SU-DHL-6 (cell line): ENCODE results near the gene MAML2.

Experiments used
- H2AFZ ChIP-seq: fragments of 200-600 bp; sonication (generic); 2 replicates; pipeline ENCODE4 v1.6.1; 2014; ENCODE audit warnings: low read depth, mild to moderate bottlenecking, moderate library complexity, mixed read lengths, antibody characterized with exemption, low read length; ENCODE audit not compliant: severe bottlenecking
- H3F3A ChIP-seq: fragments of 200-600 bp; shearing (Covaris generic); 2 replicates; pipeline ENCODE4 v1.6.0; 2016; ENCODE audit warnings: antibody characterized with exemption, mild to moderate bottlenecking; ENCODE audit not compliant: insufficient read depth
- H3K27ac ChIP-seq: fragments of 200-600 bp; sonication (generic); 2 replicates; pipeline ENCODE4 v1.5.1; 2016; ENCODE audit warnings: low read depth, mild to moderate bottlenecking, low read length, moderate library complexity, mixed read lengths
- H3K27me3 ChIP-seq: fragments of 200-600 bp; sonication (generic), shearing (Covaris generic); 2 replicates; pipeline ENCODE4 v1.6.0; 2014; ENCODE audit warnings: mild to moderate bottlenecking, low read length
- H3K36me3 ChIP-seq: fragments of 200-600 bp; sonication (generic); 2 replicates; pipeline ENCODE4 v1.6.1; 2014; ENCODE audit warnings: mild to moderate bottlenecking, low read length, mixed read lengths
- H3K4me2 ChIP-seq: fragments of 300-600, 200-600 bp; shearing (Covaris generic), sonication (generic); 2 replicates; pipeline ENCODE4 v1.6.0; 2014; ENCODE audit warnings: low read length, low read depth, mild to moderate bottlenecking; ENCODE audit not compliant: poor library complexity, severe bottlenecking
- H3K4me3 ChIP-seq: fragments of 200-600 bp; sonication (generic); 2 replicates; pipeline ENCODE4 v1.5.1; 2014; ENCODE audit warnings: antibody characterized with exemption, low read length, mild to moderate bottlenecking, mixed read lengths; ENCODE audit not compliant: insufficient read depth, poor library complexity, severe bottlenecking
- H3K79me2 ChIP-seq: fragments of 200-600 bp; sonication (generic); 2 replicates; pipeline ENCODE4 v1.6.1; 2014; ENCODE audit warnings: mild to moderate bottlenecking, low read length, moderate library complexity; ENCODE audit not compliant: insufficient read depth
- H3K9ac ChIP-seq: fragments of 200-600 bp; sonication (generic); 2 replicates; pipeline ENCODE4 v1.7.0; 2014; ENCODE audit warnings: mild to moderate bottlenecking, low read length
- H3K9me2 ChIP-seq: fragments of 200-600 bp; sonication (generic); replicated peaks from 2 replicates; pipeline ENCODE4 v1.6.1; 2014; ENCODE audit warnings: low read length; ENCODE audit not compliant: insufficient read depth
- H3K9me3 ChIP-seq: fragments of 200-600 bp; sonication (generic); 2 replicates; pipeline ENCODE4 v1.6.1; 2014; ENCODE audit warnings: low read length, mixed read lengths; ENCODE audit not compliant: insufficient read depth
- H4K20me1 ChIP-seq: fragments of 200-600 bp; sonication (generic); 2 replicates; pipeline ENCODE4 v1.6.1; 2014; ENCODE audit warnings: low read depth, mild to moderate bottlenecking, antibody characterized with exemption, low read length, moderate library complexity, mixed read lengths
- CTCF ChIP-seq: fragments of 200-600 bp; sonication (generic); IDR thresholded peaks from one replicate; pipeline ENCODE4 v1.5.1; 2017; ENCODE audit warnings: antibody characterized with exemption, mild to moderate bottlenecking, low read length, moderate library complexity; ENCODE audit not compliant: insufficient read depth, poor library complexity, severe bottlenecking
- EZH2phosphoT487 ChIP-seq: fragments of 200-600 bp; sonication (generic), shearing (Covaris generic); conservative IDR thresholded peaks from 2 replicates; pipeline ENCODE4 v1.6.1; 2018; ENCODE audit warnings: mild to moderate bottlenecking, antibody characterized with exemption, low read length, moderate library complexity, mixed read lengths

MAML2 gene

GRCh38 chr11:96036863-96037262, 306.1 kb downstream of the MAML2 start:
- H4K20me1 ChIP-seq, result no peaks in the 10 kb centered on the region
- TF ChIP-seq EZH2phosphoT487 (no peak), CTCF (no peak)
- H3K27ac ChIP-seq, result no peak overlapping the region
- no peaks in the 10 kb centered on the region for H3F3A ChIP-seq
- no peak overlapping the region for H3K4me2 ChIP-seq
- no peaks in the 10 kb centered on the region for H3K9me3 ChIP-seq
- H3K27me3 ChIP-seq, result no peaks in the 10 kb centered on the region
- H3K36me3 ChIP-seq, result no peaks in the 10 kb centered on the region
- no peak overlapping the region for H2AFZ ChIP-seq
- H3K9ac ChIP-seq, result no peak overlapping the region
- H3K79me2 ChIP-seq, result no peaks in the 10 kb centered on the region
- H3K9me2 ChIP-seq, result no peaks in the 10 kb centered on the region
- no peak overlapping the region for H3K4me3 ChIP-seq

- H3K9me2 ChIP-seq, result no peaks in the 10 kb centered on the region
- H3K27ac ChIP-seq, result no peak overlapping the region
- TF ChIP-seq EZH2phosphoT487, result no peak
- no peak for TF ChIP-seq CTCF
- H3F3A ChIP-seq, result no peaks in the 10 kb centered on the region
- no peaks in the 10 kb centered on the region for H3K27me3 ChIP-seq
- H3K79me2 ChIP-seq, result no peaks in the 10 kb centered on the region
- H3K4me3 ChIP-seq, result no peak overlapping the region
- no peaks in the 10 kb centered on the region for H3K9me3 ChIP-seq
- no peak overlapping the region for H3K9ac ChIP-seq
- H3K4me2 ChIP-seq, result no peak overlapping the region
- no peaks in the 10 kb centered on the region for H3K36me3 ChIP-seq
- no peaks in the 10 kb centered on the region for H4K20me1 ChIP-seq
- H2AFZ ChIP-seq, result no peak overlapping the region
These were observed 307.3 kb downstream of the MAML2 start for GRCh38 chr11:96035740-96036078.

- Histone ChIP-seq H3K36me3 (no peaks in the 10 kb centered on the region), H3F3A (no peaks in the 10 kb centered on the region), H3K27me3 (no peaks in the 10 kb centered on the region), H3K9ac (no peak overlapping the region), H3K9me3 (no peaks in the 10 kb centered on the region), H3K9me2 (no peaks in the 10 kb centered on the region), H3K79me2 (no peaks in the 10 kb centered on the region), H4K20me1 (no peaks in the 10 kb centered on the region), H3K4me2 (no peak overlapping the region), H2AFZ (no peak overlapping the region), H3K27ac (no peak overlapping the region), H3K4me3 (no peak overlapping the region)
- TF ChIP-seq EZH2phosphoT487 (no peak), CTCF (no peak)
These were observed 307.8 kb downstream of the MAML2 start for GRCh38 chr11:96035031-96035739.
